Measurements from ENCODE around the gene KRT82. TPM values are rescaled to one million over a fixed set of nuclear protein-coding genes. Genes with fewer than 3 reads are reported as not detected.

The KRT82 gene
- total RNA-seq, 1 experiment from 2014 or later = not detected

DNA sequence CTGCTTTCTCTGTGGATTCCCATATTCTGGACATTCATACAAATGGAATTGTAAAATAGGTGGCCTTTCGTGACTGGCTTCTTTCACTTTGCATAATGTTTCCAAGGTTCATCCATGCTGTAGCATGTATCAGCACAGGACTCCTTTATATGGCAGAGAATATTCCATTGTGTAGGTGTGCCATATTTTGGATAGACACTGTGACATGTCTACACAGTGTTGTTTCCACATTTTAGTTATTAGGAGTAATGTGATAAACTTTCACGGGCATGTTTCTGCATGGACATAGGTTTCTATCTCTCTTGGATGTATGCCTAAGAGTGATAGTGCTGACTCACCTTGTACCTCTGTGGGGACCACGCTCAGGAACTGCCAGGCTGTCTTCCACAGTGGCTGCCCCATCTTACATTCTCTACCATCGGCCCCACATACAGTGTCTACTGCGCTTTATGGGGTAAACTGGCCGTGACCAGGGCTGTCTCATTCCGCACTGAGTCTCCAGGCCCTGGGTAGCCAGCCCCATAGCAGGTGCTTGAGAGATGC is 13.6 kb downstream of the KRT82 start:
- Histone ChIP-seq H2BK5ac (ENCODE audit: insufficient read length, low read length) (no peak overlapping the region), H3K27me3 (ENCODE audit: insufficient read depth, low read length) (no peaks in the 10 kb centered on the region), H4K8ac (replicated peaks; ENCODE audit: insufficient read length, low read depth, low read length) (no peak overlapping the region), H3K4me2 (ENCODE audit: insufficient read depth, insufficient read length, low read length) (no peak overlapping the region), H3K4ac (ENCODE audit: low read depth, low read length) (no peak overlapping the region), H3K18ac (ENCODE audit: insufficient read length, low read depth, low read length) (no peak overlapping the region), H2AK5ac (ENCODE audit: insufficient read length, low read length) (no peak overlapping the region), H3K79me2 (ENCODE audit: insufficient read depth, low read length) (no peaks in the 10 kb centered on the region), H3T11ph (ENCODE audit: low read length) (no peak overlapping the region), H3K9me3 (ENCODE audit: control insufficient read depth, low read depth, low read length) (no peaks in the 10 kb centered on the region), H3K56ac (ENCODE audit: insufficient read length, low read depth, low read length) (no peak overlapping the region), H2AFZ (ENCODE audit: low read length) (no peak overlapping the region), H3K23me2 (ENCODE audit: insufficient read length, low read depth, low read length, poor library complexity, severe bottlenecking) (no peaks in the 10 kb centered on the region), H2BK120ac (ENCODE audit: low read depth, low read length, poor library complexity, severe bottlenecking) (no peak overlapping the region), H2BK12ac (ENCODE audit: insufficient read length, low read depth, low read length) (no peak overlapping the region), H4K91ac (ENCODE audit: insufficient read length, low read depth, low read length) (no peak overlapping the region), H2BK15ac (ENCODE audit: low read depth, low read length) (no peak overlapping the region), H4K5ac (ENCODE audit: insufficient read length, low read depth, low read length) (no peak overlapping the region), H4K20me1 (ENCODE audit: control insufficient read depth, insufficient read depth, insufficient read length) (no peaks in the 10 kb centered on the region), H3K23ac (ENCODE audit: insufficient read length, low read depth, low read length) (no peak overlapping the region), H3K27ac (ENCODE audit: insufficient read length, low read depth, low read length) (no peak overlapping the region), H3K79me1 (ENCODE audit: insufficient read depth, low read depth, low read length, poor library complexity, severe bottlenecking) (no peaks in the 10 kb centered on the region), H3K9ac (ENCODE audit: extremely low read depth, insufficient read length, low read length) (no peak overlapping the region), H2BK20ac (ENCODE audit: low read depth, low read length, poor library complexity, severe bottlenecking) (no peak overlapping the region), H3K4me1 (ENCODE audit: insufficient read depth, low read length) (no peaks in the 10 kb centered on the region), H3K14ac (ENCODE audit: insufficient read depth, low read length) (no peak overlapping the region)
- DNase-seq = no peak
- H3K9me3 Mint-ChIP-seq = no peaks in the 10 kb centered on the region; a peak in 1 of 5 replicates
- whole genome bisulfite sequencing (ENCODE audit: extremely low coverage, insufficient read length, low lambda C conversion rate) = no CpG with 5 or more reads among the region's 7 CpGs
- no peak for TF ChIP-seq CTCF (conservative IDR thresholded peaks at IDR 0.05)
- peaks cover 5 to 10% of the 10 kb centered on the region in 2 experiments for H3K4me1 Mint-ChIP-seq
- H3K36me3 Mint-ChIP-seq (ENCODE audit: insufficient read depth in 1 of 3, low read depth in 3 of 3) = no peaks in the 10 kb centered on the region
- H3K27ac Mint-ChIP-seq = no peak overlapping the region
- peaks cover 11% of the 10 kb centered on the region for H3K27me3 Mint-ChIP-seq (ENCODE audit: low read depth)
- H3K4me3 Mint-ChIP-seq = no peak overlapping the region
